Measurements from ENCODE around the gene PFKP. TPM values are rescaled to one million over a fixed set of nuclear protein-coding genes. Genes with fewer than 3 reads are reported as not detected.

Gene PFKP
- polyA plus RNA-seq, 2 of the 4 experiments (the other 2 are of a cell fraction), result 164 to 279 TPM

GRCh38 chr10:3045471-3046209 lies 21.7 kb upstream of the PFKP start:
- H3K4me2 ChIP-seq, result peak overlapping the region; percentile 69
- H3K9me3 ChIP-seq, result no peaks in the 10 kb centered on the region
- H3K4me3 ChIP-seq, result no peak overlapping the region
- CTCF ChIA-PET, result interaction anchor here (1.0 to 6.7 kb wide), 8 partner anchors 8 to 1936 kb away, joined by 3 to 212 read pairs (median 8); no protein-coding TSS in a partner anchor
- TF ChIP-seq EP300 (IDR thresholded peaks at IDR 0.05) (peak in 1 of 2 experiments; percentile 30; a peak in 1 of 5 replicates), RARB (CRISPR knock-in tag; IDR thresholded peaks at IDR 0.05) (no peak), KDM5A (IDR thresholded peaks at IDR 0.05) (no peak), EHF (CRISPR knock-in tag; IDR thresholded peaks at IDR 0.05) (0 out of 2 replicates have a peak, but pooled peaks have one; percentile 18), MAFK (IDR thresholded peaks at IDR 0.05; ENCODE audit: partially characterized antibody) (peak; percentile 29), GATA3 (IDR thresholded peaks at IDR 0.05; ENCODE audit: borderline replicate concordance) (peak; percentile 45; the same call in 1 of the 2 replicates), RAD21 (conservative IDR thresholded peaks at IDR 0.05 in 1 of 2, IDR thresholded peaks at IDR 0.05 in 1 of 2) (0 out of 5 replicates have a peak, but pooled peaks of 1 of the 2 experiments have one; percentile 25), HOXB13 (CRISPR knock-in tag; IDR thresholded peaks at IDR 0.05; ENCODE audit: low read depth) (0 out of 2 replicates have a peak, but pooled peaks have one; percentile 53), MYC (IDR thresholded peaks at IDR 0.05; ENCODE audit: borderline replicate concordance, low read length) (no peak), FOSL2 (IDR thresholded peaks at IDR 0.05) (no peak), FOSL2 (CRISPR knock-in tag; IDR thresholded peaks at IDR 0.05) (peak; percentile 76), JUN (IDR thresholded peaks at IDR 0.05) (peak; percentile 31 to 45; a peak in 1 of 5 replicates), JUNB (IDR thresholded peaks at IDR 0.05) (peak; percentile 49), ZC3H11A (IDR thresholded peaks at IDR 0.05) (no peak)
- TF ChIP-seq, protein P1, sequence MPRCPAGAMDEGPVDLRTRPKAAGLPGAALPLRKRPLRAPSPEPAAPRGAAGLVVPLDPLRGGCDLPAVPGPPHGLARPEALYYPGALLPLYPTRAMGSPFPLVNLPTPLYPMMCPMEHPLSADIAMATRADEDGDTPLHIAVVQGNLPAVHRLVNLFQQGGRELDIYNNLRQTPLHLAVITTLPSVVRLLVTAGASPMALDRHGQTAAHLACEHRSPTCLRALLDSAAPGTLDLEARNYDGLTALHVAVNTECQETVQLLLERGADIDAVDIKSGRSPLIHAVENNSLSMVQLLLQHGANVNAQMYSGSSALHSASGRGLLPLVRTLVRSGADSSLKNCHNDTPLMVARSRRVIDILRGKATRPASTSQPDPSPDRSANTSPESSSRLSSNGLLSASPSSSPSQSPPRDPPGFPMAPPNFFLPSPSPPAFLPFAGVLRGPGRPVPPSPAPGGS (IDR thresholded peaks at IDR 0.05), result 0 out of 3 replicates have a peak, but pooled peaks have one; percentile 9
- TF ChIP-seq, protein P2, sequence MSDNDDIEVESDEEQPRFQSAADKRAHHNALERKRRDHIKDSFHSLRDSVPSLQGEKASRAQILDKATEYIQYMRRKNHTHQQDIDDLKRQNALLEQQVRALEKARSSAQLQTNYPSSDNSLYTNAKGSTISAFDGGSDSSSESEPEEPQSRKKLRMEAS (IDR thresholded peaks at IDR 0.05), result peak; percentile 41; the same call in 1 of the 2 replicates
- TF ChIP-seq, protein P3, sequence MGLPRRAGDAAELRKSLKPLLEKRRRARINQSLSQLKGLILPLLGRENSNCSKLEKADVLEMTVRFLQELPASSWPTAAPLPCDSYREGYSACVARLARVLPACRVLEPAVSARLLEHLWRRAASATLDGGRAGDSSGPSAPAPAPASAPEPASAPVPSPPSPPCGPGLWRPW (IDR thresholded peaks at IDR 0.05), result no peak
- H3K27ac ChIP-seq, result peak overlapping the region; percentile 81 to 89
- WGBS (ENCODE audit: missing lambda C conversion rate), result 15% methylated on average over 5 of the region's 11 CpGs
- peak; percentile 70 to 82 for DNase-seq (ENCODE audit: low read depth in 1 of 2, low spot score in 1 of 2)
- peaks cover 44% of the 10 kb centered on the region for H3K4me1 ChIP-seq
- ATAC-seq, result peak; percentile 86 to 90
- POLR2A ChIA-PET, result interaction anchor here (1.5 kb wide), 1 partner anchor 127 kb away, joined by 7 read pairs; the partner anchor contains the start of gene PITRM1
- FAIRE-seq, result no peak

GRCh38 chr10:3046210-3046779 lies 21.1 kb upstream of the PFKP start:
- peaks cover 44% of the 10 kb centered on the region for H3K4me1 ChIP-seq
- CTCF ChIA-PET, result interaction anchor here (1.0 to 6.7 kb wide), 8 partner anchors 7 to 1936 kb away, joined by 3 to 212 read pairs (median 8); no protein-coding TSS in a partner anchor
- POLR2A ChIA-PET, result interaction anchor here (1.5 kb wide), 1 partner anchor 126 kb away, joined by 7 read pairs; the partner anchor contains the start of gene PITRM1
- TF ChIP-seq HEYL (CRISPR knock-in tag; IDR thresholded peaks at IDR 0.05), result no peak
- TF ChIP-seq, protein P2 (IDR thresholded peaks at IDR 0.05), result 0 out of 2 replicates have a peak, but pooled peaks have one; percentile 14
- no peak for TF ChIP-seq SREBF2 (IDR thresholded peaks at IDR 0.05)
- TF ChIP-seq, protein P1 (IDR thresholded peaks at IDR 0.05), result 0 out of 3 replicates have a peak, but pooled peaks have one; percentile 11
- no peak for TF ChIP-seq PHF8 (IDR thresholded peaks at IDR 0.05; ENCODE audit: borderline replicate concordance, low read depth)
- 0 out of 5 replicates have a peak, but pooled peaks of 1 of the 2 experiments have one; percentile 9 for TF ChIP-seq JUN (IDR thresholded peaks at IDR 0.05)
- H3K27ac ChIP-seq, result peak overlapping the region; percentile 81 to 89
- ATAC-seq (peak in 1 of 2 experiments; percentile 14; a peak in 1 of 6 replicates), DNase-seq (ENCODE audit: low read depth in 1 of 2, low spot score in 1 of 2) (no peak), FAIRE-seq (no peak)
- H3K9me3 ChIP-seq, result no peaks in the 10 kb centered on the region
- H3K4me2 ChIP-seq, result peak overlapping the region; percentile 69
- 70% methylated on average over 6 of the region's 6 CpGs for WGBS (ENCODE audit: missing lambda C conversion rate)
- no peak overlapping the region for H3K4me3 ChIP-seq

Measured in A549 (cell line).